Caco-2 (cell line): ENCODE results near the gene HIP1R. TPM values are rescaled to one million over a fixed set of nuclear protein-coding genes. Genes with fewer than 3 reads are reported as not detected.

ENCODE experiments used
- BruUV-seq: library from RNA; stranded (reverse); fragments of 400-500 nt; replicated peaks from 2 replicates; lab custom pipeline; 2021; lab: Mats Ljungman, UMichigan
- CTCF ChIA-PET: fragments of 300-600 bp; sonication (Branson Sonifier 250); formaldehyde crosslinking; loops from one replicate; lab custom pipeline; 2022; ENCODE audit warnings: antibody characterized with exemption; lab: Charles Lee
- POLR2A ChIA-PET: fragments of 300-600 bp; sonication (Branson Sonifier 250); formaldehyde crosslinking; loops from one replicate; lab custom pipeline; 2022; ENCODE audit warnings: antibody characterized with exemption; lab: Charles Lee
- DNase-seq, 2 experiments: peaks; one replicate each; pipeline versions ENCODE4 v3.0.0 to v3.0.0-alpha.2; 2020 to 2022
- H3K27me3 ChIP-seq: replicated peaks from 2 replicates; pipeline ENCODE4 v1.6.0; 2011; ENCODE audit warnings: low read length; ENCODE audit not compliant: control insufficient read depth, insufficient read depth
- H3K36me3 ChIP-seq: 2 replicates; pipeline ENCODE4 v1.5.1; 2011; ENCODE audit warnings: low read length; ENCODE audit not compliant: control insufficient read depth, insufficient read depth
- H3K4me1 ChIP-seq: fragments of 250-450 bp; sonication (Bioruptor Pico); 2 replicates; pipeline ENCODE4 v1.5.1; 2020; ENCODE audit warnings: mild to moderate bottlenecking
- H3K4me3 ChIP-seq: 2 replicates; pipeline ENCODE4 v1.5.1; 2011; ENCODE audit warnings: low read depth, mild to moderate bottlenecking, control low read depth, low read length
- H3K9me3 ChIP-seq: fragments of 250-450 bp; sonication (Bioruptor Pico); 2 replicates; pipeline ENCODE4 v1.5.1; 2020; ENCODE audit warnings: mild to moderate bottlenecking, moderate library complexity
- H3K27ac Mint-ChIP-seq: one replicate; pipeline ENCODE4 v1.8.0; 2022; ENCODE audit warnings: mixed read lengths; ENCODE audit not compliant: unreplicated experiment
- H3K27me3 Mint-ChIP-seq: one replicate; pipeline ENCODE4 v1.8.0; 2022; ENCODE audit warnings: mixed read lengths; ENCODE audit not compliant: insufficient read depth, unreplicated experiment
- H3K36me3 Mint-ChIP-seq: one replicate; pipeline ENCODE4 v1.8.0; 2022; ENCODE audit warnings: mild to moderate bottlenecking, mixed read lengths; ENCODE audit not compliant: insufficient read depth, unreplicated experiment
- H3K4me1 Mint-ChIP-seq: one replicate; pipeline ENCODE4 v1.8.0; 2022; ENCODE audit warnings: low read depth, mixed read lengths; ENCODE audit not compliant: unreplicated experiment
- H3K4me3 Mint-ChIP-seq: one replicate; pipeline ENCODE4 v1.8.0; 2022; ENCODE audit warnings: mild to moderate bottlenecking, moderate library complexity, mixed read lengths; ENCODE audit not compliant: unreplicated experiment
- H3K9me3 Mint-ChIP-seq: one replicate; pipeline ENCODE4 v1.8.0; 2022; ENCODE audit warnings: mixed read lengths; ENCODE audit not compliant: unreplicated experiment
- CTCF ChIP-seq, 2 experiments: fragments of 200-600 bp in 1 of 2; IDR thresholded peaks; 1 replicate in 1 of 2; 2 replicates in 1 of 2; pipeline versions ENCODE4 v1.5.1 to v1.8.0; 2011 to 2022; ENCODE audit warnings: antibody characterized with exemption in 1 of 2, control low read depth in 1 of 2, inconsistent platforms in 1 of 2, low read depth in 1 of 2, low read length in 1 of 2, mild to moderate bottlenecking in 1 of 2, moderate library complexity in 1 of 2; ENCODE audit not compliant: insufficient read depth in 1 of 2, severe bottlenecking in 1 of 2, unreplicated experiment in 1 of 2
- intact Hi-C: fragments of 100-400 bp; cut with micrococcal nuclease; formaldehyde crosslinking; loops from one replicate; pipeline ENCODE4 v1.10.0; 2022; ENCODE audit not compliant: unreplicated experiment
- total RNA-seq: library from RNA; stranded (reverse); gene quantifications from 2 replicates; pipeline ENCODE4 v1.2.3, GENCODE V29; 2022

HIP1R gene
- total RNA-seq, 1 experiment from 2014 or later = 13.8 TPM

GRCh38 chr12:122887819-122888212, 52.6 kb downstream of the HIP1R start:
- H3K4me1 ChIP-seq = peaks cover 52% of the 10 kb centered on the region
- peaks cover 28% of the 10 kb centered on the region for H3K4me1 Mint-ChIP-seq
- H3K4me3 Mint-ChIP-seq = no peak overlapping the region
- POLR2A ChIA-PET = interaction anchor here (0.5 kb wide), 1 partner anchor 79 kb away, joined by 3 read pairs; the partner anchor contains the start of gene ABCB9
- no peak overlapping the region for H3K4me3 ChIP-seq
- DNase-seq = no peak
- no peaks in the 10 kb centered on the region for H3K27me3 Mint-ChIP-seq
- no peaks in the 10 kb centered on the region for H3K9me3 Mint-ChIP-seq
- H3K27me3 ChIP-seq = no peaks in the 10 kb centered on the region
- H3K36me3 Mint-ChIP-seq = peaks cover 7% of the 10 kb centered on the region
- BruUV-seq = no TSS peak
- CTCF ChIA-PET = interaction anchor here (0.6 to 1.3 kb wide), 3 partner anchors 9 to 114 kb away, joined by 3 to 7 read pairs (median 5); no protein-coding TSS in a partner anchor
- intact Hi-C loops = no loop called here
- TF ChIP-seq CTCF (IDR thresholded peaks at IDR 0.05; ENCODE audit: insufficient read depth in 1 of 2, low read depth in 1 of 2, low read length in 1 of 2, severe bottlenecking in 1 of 2, unreplicated experiment in 1 of 2) = no peak
- H3K36me3 ChIP-seq = no peaks in the 10 kb centered on the region
- no peaks in the 10 kb centered on the region for H3K9me3 ChIP-seq
- H3K27ac Mint-ChIP-seq = peak overlapping the region; percentile 16

- no TSS peak for BruUV-seq
- H3K4me1 Mint-ChIP-seq = peaks cover 29% of the 10 kb centered on the region
- Histone ChIP-seq H3K9me3 (no peaks in the 10 kb centered on the region), H3K4me3 (no peak overlapping the region), H3K36me3 (no peaks in the 10 kb centered on the region), H3K4me1 (peaks cover 55% of the 10 kb centered on the region), H3K27me3 (no peaks in the 10 kb centered on the region)
- intact Hi-C loops = no loop called here
- no peak for TF ChIP-seq CTCF (IDR thresholded peaks at IDR 0.05; ENCODE audit: insufficient read depth in 1 of 2, low read depth in 1 of 2, low read length in 1 of 2, severe bottlenecking in 1 of 2, unreplicated experiment in 1 of 2)
- peaks cover 7% of the 10 kb centered on the region for H3K36me3 Mint-ChIP-seq
- peak; percentile 56 to 60 for DNase-seq
- no peaks in the 10 kb centered on the region for H3K27me3 Mint-ChIP-seq
- ChIA-PET POLR2A (interaction anchor here (0.5 kb wide), 1 partner anchor 78 kb away, joined by 3 read pairs; the partner anchor contains the start of gene ABCB9), CTCF (interaction anchor here (0.6 to 1.3 kb wide), 3 partner anchors 10 to 113 kb away, joined by 3 to 7 read pairs (median 5); no protein-coding TSS in a partner anchor)
- peak overlapping the region; percentile 16 for H3K27ac Mint-ChIP-seq
- H3K9me3 Mint-ChIP-seq = no peaks in the 10 kb centered on the region
- H3K4me3 Mint-ChIP-seq = no peak overlapping the region
Measured at GRCh38 chr12:122888232-122888752, 53.0 kb downstream of the HIP1R start.

- no peaks in the 10 kb centered on the region for H3K27me3 Mint-ChIP-seq
Measured at GRCh38 chr12:122889761-122890520, 54.7 kb downstream of the HIP1R start.

More at GRCh38 chr12:122889761-122890520, 54.7 kb downstream of the HIP1R start:
- intact Hi-C loops = no loop called here
- no peaks in the 10 kb centered on the region for H3K9me3 Mint-ChIP-seq
- no peak for DNase-seq
- no TSS peak for BruUV-seq
- no peak overlapping the region for H3K4me3 Mint-ChIP-seq
- H3K27ac Mint-ChIP-seq = peak overlapping the region; percentile 47
- Histone ChIP-seq H3K27me3 (no peaks in the 10 kb centered on the region), H3K9me3 (no peaks in the 10 kb centered on the region), H3K4me1 (peaks cover 49% of the 10 kb centered on the region), H3K4me3 (no peak overlapping the region), H3K36me3 (no peaks in the 10 kb centered on the region)
- TF ChIP-seq CTCF (IDR thresholded peaks at IDR 0.05; ENCODE audit: insufficient read depth in 1 of 2, low read depth in 1 of 2, low read length in 1 of 2, severe bottlenecking in 1 of 2, unreplicated experiment in 1 of 2) = no peak
- ChIA-PET POLR2A (no interaction called here), CTCF (interaction anchor here (0.7 kb wide), 1 partner anchor 54 kb away, joined by 4 read pairs; no protein-coding TSS in a partner anchor)
- no peaks in the 10 kb centered on the region for H3K36me3 Mint-ChIP-seq
- H3K4me1 Mint-ChIP-seq = peaks cover 36% of the 10 kb centered on the region
